T-helper 17 cell (primary cell): ENCODE measurements around the gene HMGXB4. TPM values are rescaled to one million over a fixed set of nuclear protein-coding genes. Genes with fewer than 3 reads are reported as not detected.

Experiments used
- ATAC-seq: fragments of 150-1000 bp; cut with Tn5 transposase; 2 replicates; pipeline ENCODE4 v1.10.0; 2021; ENCODE audit warnings: mild to moderate bottlenecking, moderate library complexity
- DNase-seq, 3 donors: peaks; one replicate each; pipeline versions ENCODE4 v3.0.0 to v3.0.0-alpha.2; 2020 to 2021
- H3K9me3 ChIP-seq: one replicate; pipeline ENCODE4 v1.7.0; 2013; ENCODE audit warnings: low read length, mild to moderate bottlenecking; ENCODE audit not compliant: control insufficient read depth, poor library complexity, severe bottlenecking
- H3K27ac Mint-ChIP-seq: one replicate; pipeline ENCODE4 v1.8.0; 2022; ENCODE audit warnings: mild to moderate bottlenecking, moderate library complexity, mixed read lengths
- H3K27me3 Mint-ChIP-seq: one replicate; pipeline ENCODE4 v1.8.0; 2022; ENCODE audit warnings: mixed read lengths
- H3K36me3 Mint-ChIP-seq: one replicate; pipeline ENCODE4 v1.8.0; 2022; ENCODE audit warnings: low read depth, mixed read lengths
- H3K4me1 Mint-ChIP-seq: one replicate; pipeline ENCODE4 v1.8.0; 2022; ENCODE audit warnings: mild to moderate bottlenecking, mixed read lengths
- H3K4me3 Mint-ChIP-seq: one replicate; pipeline ENCODE4 v1.8.0; 2022; ENCODE audit warnings: mild to moderate bottlenecking, moderate library complexity, mixed read lengths
- total RNA-seq, 4 donors: library from RNA in 2 of 4; stranded (reverse) in 2 of 4; gene quantifications; one replicate each; pipeline ENCODE4 v1.2.3 and lab custom pipeline; 2022 to 2026

HMGXB4 gene
- total RNA-seq, 2 donors from 2014 or later: 37.1 to 42.4 TPM

GRCh38 chr22:35307372-35307771 is 50.1 kb downstream of the HMGXB4 start:
- H3K4me1 Mint-ChIP-seq: peaks cover 74% of the 10 kb centered on the region
- no peak for ATAC-seq
- no peaks in the 10 kb centered on the region for H3K27me3 Mint-ChIP-seq
- peak overlapping the region; percentile 92 for H3K27ac Mint-ChIP-seq
- no peaks in the 10 kb centered on the region for H3K9me3 ChIP-seq
- DNase-seq: no peak
- H3K36me3 Mint-ChIP-seq: peaks cover 2% of the 10 kb centered on the region
- peak overlapping the region; percentile 61 for H3K4me3 Mint-ChIP-seq

GRCh38 chr22:35307892-35308291 is 50.6 kb downstream of the HMGXB4 start:
- Mint-ChIP-seq H3K27me3 (no peaks in the 10 kb centered on the region), H3K36me3 (peaks cover 2% of the 10 kb centered on the region), H3K27ac (peak overlapping the region; percentile 92), H3K4me1 (peaks cover 78% of the 10 kb centered on the region), H3K4me3 (peak overlapping the region; percentile 71)
- no peak for ATAC-seq
- DNase-seq: no peak
- no peaks in the 10 kb centered on the region for H3K9me3 ChIP-seq

GRCh38 chr22:35308480-35309021 is 51.3 kb downstream of the HMGXB4 start:
- Mint-ChIP-seq H3K36me3 (no peaks in the 10 kb centered on the region), H3K27me3 (no peaks in the 10 kb centered on the region), H3K4me3 (peak overlapping the region; percentile 71), H3K27ac (peak overlapping the region; percentile 92), H3K4me1 (peaks cover 77% of the 10 kb centered on the region)
- H3K9me3 ChIP-seq: no peaks in the 10 kb centered on the region
- ATAC-seq: peak; percentile 58
- DNase-seq: no peak

- H3K27ac Mint-ChIP-seq: peak overlapping the region; percentile 92
- ATAC-seq (peak; percentile 20), DNase-seq (no peak)
- H3K36me3 Mint-ChIP-seq: peaks cover 2% of the 10 kb centered on the region
- H3K27me3 Mint-ChIP-seq: no peaks in the 10 kb centered on the region
- H3K9me3 ChIP-seq: no peaks in the 10 kb centered on the region
- H3K4me1 Mint-ChIP-seq: peaks cover 79% of the 10 kb centered on the region
- H3K4me3 Mint-ChIP-seq: peak overlapping the region; percentile 82
Measured at GRCh38 chr22:35310556-35311550, 53.6 kb downstream of the HMGXB4 start.

GRCh38 chr22:35311551-35311999 is 54.3 kb downstream of the HMGXB4 start:
- DNase-seq: no peak
- no peaks in the 10 kb centered on the region for H3K9me3 ChIP-seq
- Mint-ChIP-seq H3K4me1 (peaks cover 77% of the 10 kb centered on the region), H3K27ac (peak overlapping the region; percentile 92), H3K27me3 (no peaks in the 10 kb centered on the region), H3K36me3 (peaks cover 2% of the 10 kb centered on the region), H3K4me3 (no peak overlapping the region)
- ATAC-seq: no peak

- H3K27ac Mint-ChIP-seq: no peak overlapping the region
- H3K4me3 Mint-ChIP-seq: peak overlapping the region; percentile 12
Measured at GRCh38 chr22:35312198-35313059, 55.1 kb downstream of the HMGXB4 start.

GRCh38 chr22:35313311-35314121 is 56.2 kb downstream of the HMGXB4 start:
- peaks cover 59% of the 10 kb centered on the region for H3K4me1 Mint-ChIP-seq
- H3K36me3 Mint-ChIP-seq: peaks cover 2% of the 10 kb centered on the region
- H3K27me3 Mint-ChIP-seq: no peaks in the 10 kb centered on the region
- no peak overlapping the region for H3K27ac Mint-ChIP-seq
- H3K4me3 Mint-ChIP-seq: no peak overlapping the region
- ATAC-seq (no peak), DNase-seq (no peak)
- no peaks in the 10 kb centered on the region for H3K9me3 ChIP-seq

More at GRCh38 chr22:35312198-35313059, 55.1 kb downstream of the HMGXB4 start:
- ATAC-seq (no peak), DNase-seq (no peak)
- peaks cover 69% of the 10 kb centered on the region for H3K4me1 Mint-ChIP-seq
- peaks cover 2% of the 10 kb centered on the region for H3K36me3 Mint-ChIP-seq
- H3K9me3 ChIP-seq: no peaks in the 10 kb centered on the region
- H3K27me3 Mint-ChIP-seq: no peaks in the 10 kb centered on the region

- Mint-ChIP-seq H3K27me3 (no peaks in the 10 kb centered on the region), H3K4me3 (peak overlapping the region; percentile 78)
Measured at GRCh38 chr22:35314161-35314942, 57.1 kb downstream of the HMGXB4 start.

GRCh38 chr22:35315141-35315854 is 58.0 kb downstream of the HMGXB4 start:
- Mint-ChIP-seq H3K27ac (peak overlapping the region; percentile 80), H3K36me3 (peaks cover 2% of the 10 kb centered on the region), H3K4me1 (peaks cover 41% of the 10 kb centered on the region), H3K27me3 (no peaks in the 10 kb centered on the region), H3K4me3 (no peak overlapping the region)
- ATAC-seq (no peak), DNase-seq (no peak)
- H3K9me3 ChIP-seq: no peaks in the 10 kb centered on the region

More at GRCh38 chr22:35314161-35314942, 57.1 kb downstream of the HMGXB4 start:
- ATAC-seq (no peak), DNase-seq (no peak)
- Mint-ChIP-seq H3K36me3 (peaks cover 2% of the 10 kb centered on the region), H3K27ac (peak overlapping the region; percentile 80), H3K4me1 (peaks cover 50% of the 10 kb centered on the region)
- no peaks in the 10 kb centered on the region for H3K9me3 ChIP-seq

- H3K4me1 Mint-ChIP-seq: peaks cover 33% of the 10 kb centered on the region
- peaks cover 2% of the 10 kb centered on the region for H3K36me3 Mint-ChIP-seq
- no peak for DNase-seq
- no peak overlapping the region for H3K27ac Mint-ChIP-seq
- no peak for ATAC-seq
- H3K9me3 ChIP-seq: no peaks in the 10 kb centered on the region
- H3K4me3 Mint-ChIP-seq: no peak overlapping the region
- no peaks in the 10 kb centered on the region for H3K27me3 Mint-ChIP-seq
Measured at GRCh38 chr22:35315855-35316745, 58.8 kb downstream of the HMGXB4 start.
